Measurements from ENCODE around the gene SMARCE1.

Gene SMARCE1

GRCh38 chr17:40645291-40645690, 2.3 kb downstream of the SMARCE1 start:
- peak; percentile 16 for DNase-seq

GRCh38 chr17:40637931-40638330, 9.7 kb downstream of the SMARCE1 start:
- no peak for DNase-seq

GRCh38 chr17:40633871-40634270, 13.7 kb downstream of the SMARCE1 start:
- DNase-seq = no peak

GRCh38 chr17:40632216-40632615, 15.4 kb downstream of the SMARCE1 start:
- no peak for DNase-seq

GRCh38 chr17:40629842-40630241, 17.8 kb downstream of the SMARCE1 start:
- no peak for DNase-seq

- no peak for DNase-seq
Observed at GRCh38 chr17:40625311-40625710, 22.3 kb downstream of the SMARCE1 start.

- DNase-seq = no peak
Observed at GRCh38 chr17:40623419-40624210, 24.0 kb downstream of the SMARCE1 start.

GRCh38 chr17:40622509-40622928, 25.1 kb downstream of the SMARCE1 start:
- no peak for DNase-seq

- DNase-seq = no peak
Observed at GRCh38 chr17:40621578-40621977, 26.0 kb downstream of the SMARCE1 start.

GRCh38 chr17:40621019-40621418, 26.6 kb downstream of the SMARCE1 start:
- DNase-seq = no peak

GRCh38 chr17:40618754-40619625, 28.6 kb downstream of the SMARCE1 start:
- no peak for DNase-seq

GRCh38 chr17:40617678-40618240, 29.9 kb downstream of the SMARCE1 start:
- peak; percentile 79 for DNase-seq

GRCh38 chr17:40616592-40616991, 31.0 kb downstream of the SMARCE1 start:
- DNase-seq = no peak

GRCh38 chr17:40615841-40616476, 31.7 kb downstream of the SMARCE1 start:
- DNase-seq = no peak

- DNase-seq = peak; percentile 93
Observed at GRCh38 chr17:40615068-40615840, 32.4 kb downstream of the SMARCE1 start.

GRCh38 chr17:40614431-40615067, 33.1 kb downstream of the SMARCE1 start:
- no peak for DNase-seq

GRCh38 chr17:40613467-40614154, 34.0 kb downstream of the SMARCE1 start:
- no peak for DNase-seq

GRCh38 chr17:40612599-40613244, 34.9 kb downstream of the SMARCE1 start:
- peak; percentile 61 for DNase-seq

GRCh38 chr17:40611840-40612474, 35.7 kb downstream of the SMARCE1 start:
- peak; percentile 60 for DNase-seq

GRCh38 chr17:40610359-40610758, 37.3 kb downstream of the SMARCE1 start:
- no peak for DNase-seq
